ENCODE measurements around the gene KCTD16. TPM values are rescaled to one million over a fixed set of nuclear protein-coding genes. Genes with fewer than 3 reads are reported as not detected.

Gene KCTD16
- polyA plus RNA-seq, 3 donors = 2.1 to 2.9 (median 2.5) TPM

GRCh38 chr5:144313147-144313726 lies 142.6 kb downstream of the KCTD16 start:
- no peak for DNase-seq (ENCODE audit: extremely low read depth in 1 of 11, low read depth in 9 of 11, low spot score in 4 of 11)

- no peak for DNase-seq (ENCODE audit: extremely low read depth in 1 of 11, low read depth in 9 of 11, low spot score in 4 of 11)
Observed at GRCh38 chr5:144315026-144315425, 144.4 kb downstream of the KCTD16 start.

DNA sequence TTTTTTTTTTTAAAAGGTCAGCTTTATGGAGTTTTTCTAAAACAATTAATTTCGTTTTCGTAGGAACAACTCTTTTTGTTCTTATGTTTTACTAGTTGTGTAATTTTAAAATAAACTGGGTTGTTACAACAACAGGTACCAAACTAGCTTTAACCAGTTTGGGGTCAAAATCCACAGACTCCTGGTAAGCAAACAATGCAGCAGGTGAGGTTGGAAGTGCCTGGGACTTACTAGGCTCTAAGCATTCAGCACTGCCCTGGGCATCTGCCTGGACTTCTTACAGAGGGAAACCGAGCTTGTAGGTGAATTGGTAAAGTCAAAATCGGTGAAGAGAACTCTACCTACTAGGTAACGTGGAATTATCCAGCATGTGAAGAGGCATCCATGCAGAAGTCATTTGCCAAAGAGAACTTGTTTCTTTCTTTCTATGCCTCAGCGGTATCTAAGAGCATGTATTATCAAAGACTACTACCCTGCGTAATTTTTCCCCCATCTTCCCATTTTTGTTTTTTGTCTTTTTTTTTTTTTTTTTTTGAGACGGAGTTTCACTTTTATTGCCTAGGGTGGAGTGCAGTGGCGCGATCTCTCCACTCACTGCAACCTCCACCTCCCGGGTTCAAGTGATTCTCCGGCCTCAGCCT lies 145.4 kb downstream of the KCTD16 start:
- DNase-seq (ENCODE audit: extremely low read depth in 1 of 11, low read depth in 9 of 11, low spot score in 4 of 11) = no peak

DNA sequence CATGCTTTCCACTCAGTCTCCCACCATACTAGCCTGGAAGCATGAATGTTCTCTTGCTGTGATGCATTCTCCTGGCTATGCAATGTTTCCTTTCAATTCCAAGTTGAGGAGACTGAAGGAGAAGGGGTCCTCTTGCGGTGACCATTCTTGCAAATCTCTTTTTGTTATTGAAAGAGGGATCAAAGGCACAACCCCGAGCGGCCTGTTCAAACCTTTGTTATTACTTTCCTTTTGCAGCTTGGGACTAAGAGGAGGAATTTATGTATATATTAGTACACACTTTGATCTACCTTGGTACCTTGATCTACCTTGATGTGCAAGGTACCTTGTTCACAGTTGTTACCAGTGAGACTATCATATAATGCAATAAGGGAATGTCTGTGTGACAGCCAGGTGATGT lies 147.3 kb downstream of the KCTD16 start:
- no peak for DNase-seq (ENCODE audit: extremely low read depth in 1 of 11, low read depth in 9 of 11, low spot score in 4 of 11)

GRCh38 chr5:144318460-144318859 lies 147.8 kb downstream of the KCTD16 start:
- no peak for DNase-seq (ENCODE audit: extremely low read depth in 1 of 11, low read depth in 9 of 11, low spot score in 4 of 11)

GRCh38 chr5:144323181-144323580 lies 152.5 kb downstream of the KCTD16 start:
- no peak for DNase-seq (ENCODE audit: extremely low read depth in 1 of 11, low read depth in 9 of 11, low spot score in 4 of 11)

GRCh38 chr5:144325532-144325931 lies 154.9 kb downstream of the KCTD16 start:
- no peak for DNase-seq (ENCODE audit: extremely low read depth in 1 of 11, low read depth in 9 of 11, low spot score in 4 of 11)

- no peak for DNase-seq (ENCODE audit: extremely low read depth in 1 of 11, low read depth in 9 of 11, low spot score in 4 of 11)
Observed at GRCh38 chr5:144328494-144328893, 157.8 kb downstream of the KCTD16 start.

DNA sequence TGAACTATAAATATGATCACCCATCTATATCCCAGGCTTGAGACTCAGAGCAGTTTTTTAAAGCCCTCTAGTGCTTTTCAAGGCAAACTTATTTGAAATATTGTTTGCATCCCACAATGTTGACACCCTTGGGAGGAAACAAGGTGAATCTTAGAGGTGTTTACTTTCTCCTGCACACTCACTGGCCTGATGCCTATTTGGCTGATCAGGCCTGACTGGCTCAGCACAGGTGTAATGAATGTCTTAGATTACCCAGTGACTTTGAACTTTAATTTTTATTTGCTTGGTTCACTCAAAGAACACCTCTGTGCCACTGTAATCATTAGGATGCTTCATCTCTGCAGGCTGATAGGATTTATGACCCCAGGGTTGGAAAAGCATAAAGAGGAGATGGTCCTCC lies 158.3 kb downstream of the KCTD16 start:
- no peak for DNase-seq (ENCODE audit: extremely low read depth in 1 of 11, low read depth in 9 of 11, low spot score in 4 of 11)

GRCh38 chr5:144329681-144330080 lies 159.0 kb downstream of the KCTD16 start:
- no peak for DNase-seq (ENCODE audit: extremely low read depth in 1 of 11, low read depth in 9 of 11, low spot score in 4 of 11)

DNA sequence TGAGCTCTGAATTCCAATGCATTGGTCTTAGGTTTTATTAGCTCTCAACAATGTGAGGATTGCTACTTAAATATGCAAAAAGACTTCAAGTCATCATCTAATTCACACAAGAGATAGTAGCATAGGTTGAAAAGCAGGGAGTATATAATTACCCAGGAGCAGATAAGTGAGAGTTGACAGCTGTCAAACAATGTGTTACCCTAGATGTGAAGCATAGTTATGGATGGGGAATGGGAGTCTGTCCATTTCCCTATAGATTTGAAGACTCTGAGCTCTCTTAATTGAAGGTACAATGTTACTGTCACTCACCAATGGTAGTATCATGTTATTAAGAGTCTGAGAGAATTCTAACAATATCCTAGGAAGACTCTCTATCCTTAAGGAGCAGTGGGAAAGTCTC lies 160.7 kb downstream of the KCTD16 start:
- DNase-seq (ENCODE audit: extremely low read depth in 1 of 11, low read depth in 9 of 11, low spot score in 4 of 11) = no peak

DNA sequence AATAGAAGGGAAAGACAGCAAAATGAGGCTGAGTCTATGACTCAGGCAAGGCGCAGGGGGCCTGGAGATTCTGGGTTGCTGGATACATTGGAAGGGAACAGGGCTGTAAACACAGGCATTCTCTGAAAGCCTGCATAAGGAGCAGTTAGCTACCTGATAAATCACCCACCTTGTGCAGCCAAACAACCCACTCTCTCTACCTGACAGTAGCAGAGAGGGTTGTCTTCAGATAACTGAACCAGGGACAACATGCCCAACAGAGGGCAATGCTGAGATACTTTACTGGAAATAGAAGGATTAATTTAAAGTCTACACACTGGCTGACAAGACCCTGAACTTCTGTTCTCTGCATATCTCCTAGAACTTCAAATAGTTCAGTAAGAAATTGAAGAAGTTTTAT lies 161.6 kb downstream of the KCTD16 start:
- no peak for DNase-seq (ENCODE audit: extremely low read depth in 1 of 11, low read depth in 9 of 11, low spot score in 4 of 11)

- no peak for DNase-seq (ENCODE audit: extremely low read depth in 1 of 11, low read depth in 9 of 11, low spot score in 4 of 11)
Observed at GRCh38 chr5:144333336-144333920, 162.8 kb downstream of the KCTD16 start.

- DNase-seq (ENCODE audit: extremely low read depth in 1 of 11, low read depth in 9 of 11, low spot score in 4 of 11) = no peak
Observed at GRCh38 chr5:144335561-144335960, 164.9 kb downstream of the KCTD16 start.

GRCh38 chr5:144336191-144336961 lies 165.7 kb downstream of the KCTD16 start:
- DNase-seq (ENCODE audit: extremely low read depth in 1 of 11, low read depth in 9 of 11, low spot score in 4 of 11) = no peak

DNA sequence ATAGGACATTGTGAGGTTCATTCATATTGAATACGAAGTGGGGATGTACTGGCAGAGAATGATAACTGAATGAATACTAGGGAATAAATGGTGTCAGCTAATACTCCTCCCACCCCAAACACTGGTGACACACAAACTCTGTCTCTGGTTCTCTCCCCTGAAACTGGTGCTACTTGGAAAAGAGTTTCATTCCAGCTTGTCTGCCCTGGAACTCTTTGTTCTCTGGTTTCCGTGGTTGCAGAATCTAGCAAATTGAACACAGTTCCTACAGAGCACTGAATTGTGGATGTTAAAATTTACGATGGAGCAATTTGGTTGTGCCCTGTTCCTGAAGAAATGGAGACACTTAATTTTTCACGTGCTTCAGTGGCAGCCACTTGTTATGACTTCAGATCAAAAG lies 181.7 kb downstream of the KCTD16 start:
- no peak for DNase-seq (ENCODE audit: extremely low read depth in 1 of 11, low read depth in 9 of 11, low spot score in 4 of 11)

- no peak for DNase-seq (ENCODE audit: extremely low read depth in 1 of 11, low read depth in 9 of 11, low spot score in 4 of 11)
Observed at GRCh38 chr5:144352732-144353317, 182.2 kb downstream of the KCTD16 start.

GRCh38 chr5:144356489-144356888 lies 185.8 kb downstream of the KCTD16 start:
- no peak for DNase-seq (ENCODE audit: extremely low read depth in 1 of 11, low read depth in 9 of 11, low spot score in 4 of 11)

DNA sequence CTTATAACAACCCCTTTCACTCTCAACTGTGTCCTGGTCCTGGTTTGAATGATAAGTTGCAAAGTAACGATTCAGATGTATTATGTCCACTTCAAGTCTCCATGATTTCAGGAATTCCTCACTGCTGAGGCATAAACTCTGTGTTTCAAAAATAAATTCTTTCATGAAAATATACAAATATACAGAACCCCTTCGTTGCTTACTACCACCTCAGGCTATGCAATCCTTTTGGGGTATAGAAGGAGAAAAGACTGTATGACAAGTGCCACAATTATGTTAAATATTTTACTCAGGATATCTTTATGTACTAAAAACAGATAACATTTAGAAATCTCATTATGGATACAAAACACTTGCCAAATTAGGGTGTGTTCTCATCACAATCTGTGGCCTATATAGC lies 190.7 kb downstream of the KCTD16 start:
- no peak for DNase-seq (ENCODE audit: extremely low read depth in 1 of 11, low read depth in 9 of 11, low spot score in 4 of 11)

GRCh38 chr5:144365885-144366284 lies 195.2 kb downstream of the KCTD16 start:
- no peak for DNase-seq (ENCODE audit: extremely low read depth in 1 of 11, low read depth in 9 of 11, low spot score in 4 of 11)
